MM.1S (cell line): ENCODE results near the gene FAM13B.

Source experiments
- CTCF ChIP-seq: fragments of 300-600 bp; sonication (generic); IDR thresholded peaks from 2 replicates; pipeline ENCODE4 v1.5.1; 2016; ENCODE audit warnings: antibody characterized with exemption, low read length, mixed read lengths
- EZH2 ChIP-seq: fragments of 300-600 bp; sonication (generic); optimal IDR thresholded peaks from 2 replicates; pipeline ENCODE3; 2017; ENCODE audit warnings: low read depth, mild to moderate bottlenecking, antibody characterized with exemption, low read length, mixed read lengths
- EZH2phosphoT487 ChIP-seq: fragments of 300-600 bp; sonication (generic); IDR thresholded peaks from 2 replicates; pipeline ENCODE4 v1.6.1; 2018; ENCODE audit warnings: antibody characterized with exemption, low read length

- TF ChIP-seq CTCF (no peak), EZH2 (no peak), EZH2phosphoT487 (no peak)
Measured at GRCh38 chr5:137989419-137989818, 43.5 kb downstream of the FAM13B start.
